AG04449 (cell line): Measurements from ENCODE around the gene ECHDC3.

Experiments used
- CTCF ChIA-PET: fragments of 350-600 bp; formaldehyde crosslinking; extraction: SDS; loops from one replicate; lab custom pipeline; 2021; ENCODE audit warnings: antibody characterized with exemption; lab: Yijun Ruan, JAX
- POLR2A ChIA-PET: fragments of 400-600, 350-600 bp; formaldehyde crosslinking; extraction: SDS; loops from one replicate; lab custom pipeline; 2020; ENCODE audit warnings: antibody characterized with exemption, inconsistent platforms; lab: Yijun Ruan, JAX
- DNase-seq: peaks from one replicate; pipeline ENCODE4 v3.0.0-alpha.2; 2010; ENCODE audit warnings: low read depth, low spot score
- H3K4me3 ChIP-seq: 2 replicates; pipeline ENCODE4 v1.5.1; 2011; ENCODE audit warnings: low read depth, mild to moderate bottlenecking, control low read depth, low read length
- TF ChIP-seq, protein P1 (sequence below): IDR thresholded peaks from one replicate; pipeline ENCODE4 v1.5.1; 2011; ENCODE audit warnings: mild to moderate bottlenecking, moderate library complexity, low read length, control low read depth, inconsistent platforms; ENCODE audit not compliant: insufficient read depth; ENCODE audit errors: missing control alignments

ECHDC3 gene

DNA sequence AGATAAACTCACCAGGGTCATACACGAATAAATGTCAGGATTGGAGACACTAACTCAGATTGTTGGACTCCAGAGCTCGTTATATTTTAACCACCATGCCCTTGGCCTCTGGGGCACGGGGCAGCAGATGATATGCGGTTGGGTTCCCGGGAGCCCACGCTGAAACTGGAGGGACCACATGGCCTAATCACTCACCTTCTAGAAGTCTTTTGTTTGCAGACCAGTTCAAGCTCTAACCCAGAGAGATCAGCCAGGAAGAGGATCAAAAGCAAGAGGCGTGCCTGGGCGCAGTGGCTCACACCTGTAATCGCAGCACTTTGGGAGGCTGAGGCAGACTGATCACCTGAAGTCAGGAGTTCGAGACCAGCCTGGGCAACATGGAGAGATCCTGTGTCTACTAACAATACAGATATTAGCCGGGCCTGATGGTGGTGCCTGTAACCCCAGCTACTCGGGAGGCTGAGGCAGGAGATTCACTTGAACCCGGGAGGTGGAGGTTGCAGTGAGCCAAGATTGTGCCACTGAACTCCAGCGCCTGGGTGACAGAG, 42.6 kb upstream of the ECHDC3 start:
- TF ChIP-seq, protein P1, sequence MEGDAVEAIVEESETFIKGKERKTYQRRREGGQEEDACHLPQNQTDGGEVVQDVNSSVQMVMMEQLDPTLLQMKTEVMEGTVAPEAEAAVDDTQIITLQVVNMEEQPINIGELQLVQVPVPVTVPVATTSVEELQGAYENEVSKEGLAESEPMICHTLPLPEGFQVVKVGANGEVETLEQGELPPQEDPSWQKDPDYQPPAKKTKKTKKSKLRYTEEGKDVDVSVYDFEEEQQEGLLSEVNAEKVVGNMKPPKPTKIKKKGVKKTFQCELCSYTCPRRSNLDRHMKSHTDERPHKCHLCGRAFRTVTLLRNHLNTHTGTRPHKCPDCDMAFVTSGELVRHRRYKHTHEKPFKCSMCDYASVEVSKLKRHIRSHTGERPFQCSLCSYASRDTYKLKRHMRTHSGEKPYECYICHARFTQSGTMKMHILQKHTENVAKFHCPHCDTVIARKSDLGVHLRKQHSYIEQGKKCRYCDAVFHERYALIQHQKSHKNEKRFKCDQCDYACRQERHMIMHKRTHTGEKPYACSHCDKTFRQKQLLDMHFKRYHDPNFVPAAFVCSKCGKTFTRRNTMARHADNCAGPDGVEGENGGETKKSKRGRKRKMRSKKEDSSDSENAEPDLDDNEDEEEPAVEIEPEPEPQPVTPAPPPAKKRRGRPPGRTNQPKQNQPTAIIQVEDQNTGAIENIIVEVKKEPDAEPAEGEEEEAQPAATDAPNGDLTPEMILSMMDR: no peak
- DNase-seq: no peak
- ChIA-PET POLR2A (no interaction called here), CTCF (no interaction called here)
- no peak overlapping the region for H3K4me3 ChIP-seq

- H3K4me3 ChIP-seq: no peak overlapping the region
- TF ChIP-seq, protein P1: no peak
- ChIA-PET POLR2A (no interaction called here), CTCF (no interaction called here)
- no peak for DNase-seq
Measured at GRCh38 chr10:11700539-11700938, 41.6 kb upstream of the ECHDC3 start.

DNA sequence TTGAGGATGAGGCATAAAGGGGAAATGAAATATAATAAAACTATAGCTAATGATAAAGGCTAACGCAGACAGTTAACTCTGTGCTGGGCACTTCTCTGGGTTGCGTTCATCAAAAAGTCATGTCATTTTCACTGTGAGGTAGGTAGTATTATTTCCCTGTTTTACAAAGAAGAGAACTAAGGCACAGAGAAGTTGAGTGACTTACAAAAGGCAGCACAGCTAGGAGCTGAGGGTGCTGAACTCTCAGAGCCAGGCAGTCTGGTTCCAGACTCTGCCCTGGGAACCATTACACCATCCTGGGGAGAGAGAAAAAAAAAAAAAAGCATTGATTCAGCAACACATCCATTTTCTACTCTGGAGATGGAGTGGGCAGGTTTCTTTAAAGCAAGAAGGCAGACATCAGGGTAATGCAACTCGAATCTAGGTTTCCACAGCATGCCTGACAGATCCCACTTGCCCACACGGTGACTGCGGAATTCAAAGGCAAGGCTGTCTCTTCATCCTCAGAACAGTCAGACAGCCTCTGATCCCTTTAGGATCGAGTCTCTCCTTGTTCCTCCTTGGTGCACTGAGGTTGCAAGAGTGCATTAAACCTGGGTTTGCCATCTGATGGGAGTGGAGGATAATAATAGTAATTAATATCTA, 40.6 kb upstream of the ECHDC3 start:
- ChIA-PET CTCF (no interaction called here), POLR2A (no interaction called here)
- no peak overlapping the region for H3K4me3 ChIP-seq
- DNase-seq: no peak
- TF ChIP-seq, protein P1: no peak

- ChIA-PET CTCF (no interaction called here), POLR2A (no interaction called here)
Measured at GRCh38 chr10:11702264-11702663, 39.9 kb upstream of the ECHDC3 start.

GRCh38 chr10:11704092-11704491, 38.1 kb upstream of the ECHDC3 start:
- ChIA-PET CTCF (no interaction called here), POLR2A (no interaction called here)
- no peak overlapping the region for H3K4me3 ChIP-seq
- no peak for DNase-seq
- TF ChIP-seq, protein P1: no peak

More at GRCh38 chr10:11702264-11702663, 39.9 kb upstream of the ECHDC3 start:
- DNase-seq: no peak
- no peak overlapping the region for H3K4me3 ChIP-seq
- TF ChIP-seq, protein P1: no peak

DNA sequence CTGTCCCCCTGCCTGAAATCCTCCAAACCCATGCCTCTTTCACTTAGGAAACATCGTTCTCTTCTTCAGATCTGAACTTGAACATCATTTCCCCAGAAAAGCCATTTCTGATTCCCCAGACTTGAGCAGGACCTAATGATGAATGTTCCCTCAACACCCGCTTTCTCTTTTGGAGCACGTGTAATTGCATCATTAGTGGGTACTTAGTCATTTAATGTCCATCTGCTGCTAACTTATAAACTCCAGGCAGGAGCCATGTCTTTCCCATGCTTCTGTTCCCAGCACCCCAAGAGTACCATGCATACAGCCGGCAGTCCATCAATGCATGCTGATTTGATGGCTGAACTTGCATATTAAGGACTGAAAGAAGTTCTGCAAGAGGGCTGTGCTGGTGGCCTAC, 36.5 kb upstream of the ECHDC3 start:
- TF ChIP-seq, protein P1: no peak
- ChIA-PET POLR2A (no interaction called here), CTCF (no interaction called here)
- no peak overlapping the region for H3K4me3 ChIP-seq
- no peak for DNase-seq
